Pancreas (tissue), 10 donors: ENCODE data around the gene SND1. TPM values are rescaled to one million over a fixed set of nuclear protein-coding genes. Genes with fewer than 3 reads are reported as not detected.
"Not testable (repeated sequence)": the region's sequence is repeated elsewhere in the genome, so short reads cannot be mapped to it uniquely, and the experiment has no call there.

ENCODE experiments used
- ATAC-seq, 4 donors: fragments of 200-7000 bp; cut with Tn5 transposase; one replicate each; pipeline versions ENCODE4 v1.8.0 to v1.9.1; 2020; ENCODE audit warnings: mild to moderate bottlenecking in 4 of 4, moderate library complexity in 4 of 4
- DNase-seq, 6 donors: peaks; one replicate each; pipeline ENCODE4 v3.0.0-alpha.2; 2020
- FAIRE-seq: peaks from 2 replicates; lab custom pipeline; 2012; peaks lifted over from hg19 to GRCh38; lab: Jason Lieb, UNC
- H3K27ac ChIP-seq, 4 donors: fragments of 200-600 bp; sonication (generic); 1 replicate in 3 of 4; 2 replicates in 1 of 4; pipeline versions ENCODE4 v1.5.0 to v1.8.0; 2020
- H3K27me3 ChIP-seq, 4 donors: fragments of 200-600 bp; one replicate each; pipeline ENCODE4 v1.8.0; 2021
- H3K36me3 ChIP-seq, 3 donors: fragments of 200-600 bp; sonication (generic) in 1 of 3; one replicate each; pipeline versions ENCODE4 v1.5.0 to v1.8.0; 2020 to 2021
- H3K4me1 ChIP-seq, 3 donors: fragments of 200-600 bp; one replicate each; pipeline ENCODE4 v1.8.0; 2021
- H3K4me3 ChIP-seq, 4 donors: fragments of 200-600 bp; sonication (generic) in 2 of 4; one replicate each; pipeline versions ENCODE4 v1.5.0 to v1.8.0; 2020 to 2021
- H3K9me3 ChIP-seq, 4 donors: fragments of 200-600 bp; one replicate each; pipeline ENCODE4 v1.8.0; 2021
- WGBS, 2 donors: extraction: QIAGEN DNeasy Blood & Tissue Kit; methylation state at CpG; one replicate each; pipeline ENCODE4 v1.1.7; 2013; 5-methylcytosine and 5-hydroxymethylcytosine counted together
- intact Hi-C, 3 donors: fragments of 100-400 bp; cut with DNase I; formaldehyde crosslinking; loops; one replicate each; pipeline versions ENCODE4 v1.11.1 to v1.14.2; 2022
- polyA plus RNA-seq, 2 donors: library from polyadenylated mRNA; stranded (reverse); fragments of 200-250 nt; gene quantifications; one replicate each; pipeline ENCODE4 v1.2.3, GENCODE V29; 2013
- total RNA-seq, 6 donors: library from RNA; stranded (reverse); fragmentation: NEBNext Ultra II Directional in 4 of 6; extraction: Animal tissue kit (Norgen Biotek cat#: 25700) in 4 of 6; gene quantifications; one replicate each; pipeline versions ENCODE4 v1.2.1 to v1.2.4, GENCODE V29; 2021 to 2023
- TF ChIP-seq, protein P1 (sequence below), 4 donors: fragments of 200-600 bp; sonication (generic) in 3 of 4; IDR thresholded peaks; one replicate each; pipeline versions ENCODE4 v1.5.0 to v1.8.0; 2021; ENCODE audit warnings: antibody characterized with exemption in 4 of 4
- donor health status: healthy with polysubstance abuse.
- donor health status: DM: no; HTN: no; CAD: no; lungs with moderate emphysema.
- donor health status: DM: no; HTN: no; CAD: no.
- donor health status: control.
- donor health status: control.
- donor health status: Bipolar disorder and iron deficiency.
- donor health status: DM: yes; HTN: yes; CAD: no.
- donor health status: DM: no; HTN: no; CAD: no.
- donor health status: DM: no; HTN: no; CAD: no.
- donor health status: DM: yes; HTN: yes; CAD: no.

Gene SND1
- total and polyA plus RNA-seq, 8 donors: 84.1 to 308 (median 225) TPM

DNA sequence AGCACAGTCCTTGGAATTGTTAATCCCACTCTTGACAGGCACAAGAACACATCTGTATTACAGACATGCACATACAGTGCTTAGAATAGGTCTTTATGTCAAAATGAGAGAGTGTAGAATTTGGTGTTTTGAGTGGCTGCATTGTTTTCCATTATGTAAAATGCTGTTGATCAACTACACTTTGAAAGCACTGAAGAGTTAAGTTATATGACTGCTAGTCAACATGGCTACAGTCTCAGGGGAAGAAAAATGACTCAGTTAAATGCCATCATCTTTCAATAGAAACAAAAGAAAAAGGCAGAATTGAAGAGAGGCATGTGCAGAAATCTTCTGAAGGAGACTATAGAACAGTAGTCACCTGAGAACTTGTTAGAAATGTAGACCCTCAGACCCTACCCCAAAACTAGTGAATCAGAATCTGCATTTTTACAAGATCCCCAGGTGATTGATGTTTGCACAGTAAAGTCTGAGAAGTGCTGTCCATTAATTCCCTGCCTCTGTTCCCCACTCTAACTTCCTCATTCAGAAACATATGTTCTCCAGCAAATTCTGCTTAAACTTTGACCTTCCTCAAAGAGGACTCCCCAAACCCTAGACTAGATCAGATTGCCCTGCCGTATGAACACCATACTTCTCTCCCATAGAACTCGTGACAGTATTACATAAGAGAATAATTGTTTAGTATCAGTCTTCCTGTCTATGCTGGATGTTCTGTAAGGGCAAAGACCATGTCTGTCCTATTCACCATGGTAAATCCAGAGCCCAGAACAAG, 16.0 kb downstream of the SND1 start:
- Histone ChIP-seq H3K4me1 (peaks cover 3 to 15% (median 5%) of the 10 kb centered on the region in 3 donors), H3K27ac (no peak overlapping the region), H3K9me3 (no peaks in the 10 kb centered on the region), H3K27me3 (no peaks in the 10 kb centered on the region), H3K4me3 (no peak overlapping the region), H3K36me3 (no peaks in the 10 kb centered on the region)
- DNase-seq (no peak), FAIRE-seq (no peak), ATAC-seq (peak in 3 of 4 donors; percentile 8 to 70 (median 24))
- TF ChIP-seq, protein P1, sequence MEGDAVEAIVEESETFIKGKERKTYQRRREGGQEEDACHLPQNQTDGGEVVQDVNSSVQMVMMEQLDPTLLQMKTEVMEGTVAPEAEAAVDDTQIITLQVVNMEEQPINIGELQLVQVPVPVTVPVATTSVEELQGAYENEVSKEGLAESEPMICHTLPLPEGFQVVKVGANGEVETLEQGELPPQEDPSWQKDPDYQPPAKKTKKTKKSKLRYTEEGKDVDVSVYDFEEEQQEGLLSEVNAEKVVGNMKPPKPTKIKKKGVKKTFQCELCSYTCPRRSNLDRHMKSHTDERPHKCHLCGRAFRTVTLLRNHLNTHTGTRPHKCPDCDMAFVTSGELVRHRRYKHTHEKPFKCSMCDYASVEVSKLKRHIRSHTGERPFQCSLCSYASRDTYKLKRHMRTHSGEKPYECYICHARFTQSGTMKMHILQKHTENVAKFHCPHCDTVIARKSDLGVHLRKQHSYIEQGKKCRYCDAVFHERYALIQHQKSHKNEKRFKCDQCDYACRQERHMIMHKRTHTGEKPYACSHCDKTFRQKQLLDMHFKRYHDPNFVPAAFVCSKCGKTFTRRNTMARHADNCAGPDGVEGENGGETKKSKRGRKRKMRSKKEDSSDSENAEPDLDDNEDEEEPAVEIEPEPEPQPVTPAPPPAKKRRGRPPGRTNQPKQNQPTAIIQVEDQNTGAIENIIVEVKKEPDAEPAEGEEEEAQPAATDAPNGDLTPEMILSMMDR (IDR thresholded peaks at IDR 0.05): no peak
- intact Hi-C loops: no loop called here
- WGBS, 2 donors: 36 to 49% methylated on average over 2 of the region's 2 CpGs

DNA sequence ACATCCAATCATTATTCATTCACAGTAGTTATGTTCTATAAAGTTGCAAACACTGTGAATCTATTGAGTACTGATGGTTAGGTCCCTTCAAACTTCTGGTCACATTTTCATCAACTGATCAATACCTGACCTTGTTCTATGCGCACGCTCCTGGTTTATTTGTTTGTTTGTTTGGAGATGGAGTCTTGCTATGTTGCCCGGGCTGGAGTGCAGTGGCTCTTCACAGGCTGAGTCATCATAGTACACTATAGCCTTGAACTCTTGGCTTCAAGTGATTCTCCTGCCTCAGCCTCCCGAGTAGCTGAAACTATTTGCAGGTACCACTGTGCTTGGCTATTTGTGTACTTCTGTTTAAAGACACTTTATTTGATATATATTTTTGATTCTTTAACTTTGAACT, 19.3 kb downstream of the SND1 start:
- H3K4me3 ChIP-seq: no peak overlapping the region
- H3K4me1 ChIP-seq: peaks cover 0 to 8% (median under 1%) of the 10 kb centered on the region in 3 donors
- H3K27me3 ChIP-seq: no peaks in the 10 kb centered on the region
- H3K9me3 ChIP-seq: no peaks in the 10 kb centered on the region
- H3K27ac ChIP-seq: no peak overlapping the region
- FAIRE-seq (no peak), ATAC-seq (no peak), DNase-seq (no peak)
- H3K36me3 ChIP-seq: no peaks in the 10 kb centered on the region
- intact Hi-C loops: no loop called here
- WGBS, 2 donors: 52 to 63% methylated on average over 4 of the region's 4 CpGs
- TF ChIP-seq, protein P1 (IDR thresholded peaks at IDR 0.05): no peak

DNA sequence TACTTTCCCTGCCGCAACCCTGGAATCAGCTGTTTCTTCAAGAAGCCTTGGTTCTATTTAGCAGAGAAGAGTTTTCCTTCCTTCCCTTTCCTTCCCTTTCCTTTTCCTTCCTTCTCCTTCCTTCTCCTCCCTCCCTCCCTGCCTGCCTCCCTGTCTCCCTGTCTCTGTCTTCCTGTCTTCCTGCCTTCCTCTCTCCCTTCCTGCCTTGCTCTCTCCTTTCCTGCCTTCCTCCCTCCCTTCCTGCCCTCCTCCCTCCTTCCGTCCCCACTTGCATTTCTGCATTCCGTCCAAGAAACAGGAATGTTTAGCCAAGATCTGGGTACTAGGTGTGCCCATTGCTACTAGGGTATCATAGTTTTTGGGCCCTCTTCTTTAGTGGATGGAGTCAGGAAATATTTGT, 21.9 kb downstream of the SND1 start:
- intact Hi-C loops: no loop called here
- DNase-seq (no peak), ATAC-seq (no peak), FAIRE-seq (no peak)
- Histone ChIP-seq H3K27ac (no peak overlapping the region), H3K36me3 (no peaks in the 10 kb centered on the region), H3K4me3 (no peak overlapping the region), H3K4me1 (peaks cover 0 to 6% (median 0%) of the 10 kb centered on the region in 3 donors), H3K27me3 (no peaks in the 10 kb centered on the region), H3K9me3 (no peaks in the 10 kb centered on the region)
- TF ChIP-seq, protein P1 (IDR thresholded peaks at IDR 0.05): no peak
- 44 to 45% methylated on average over 3 of the region's 3 CpGs for WGBS, 2 donors

DNA sequence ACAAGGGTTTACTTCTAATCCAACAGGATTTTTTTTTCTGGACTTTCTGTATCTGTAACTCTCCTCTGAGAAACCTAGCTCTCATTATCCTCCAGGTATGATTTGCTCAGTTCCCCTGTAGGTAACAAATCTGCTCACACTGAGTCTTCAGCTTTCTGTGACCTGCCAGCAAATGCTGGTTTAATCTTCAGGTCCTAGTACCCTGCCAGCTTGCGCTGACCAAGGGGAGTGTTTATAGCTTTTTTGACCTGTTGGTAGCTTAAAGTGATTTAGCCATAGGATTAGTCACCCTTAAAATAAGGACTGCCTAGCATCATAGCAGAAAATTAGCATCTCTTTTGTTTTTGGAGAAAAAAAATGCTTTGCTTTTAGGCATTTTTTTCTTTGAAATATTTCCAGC, 22.4 kb downstream of the SND1 start:
- Histone ChIP-seq H3K27me3 (no peaks in the 10 kb centered on the region), H3K4me3 (no peak overlapping the region), H3K9me3 (no peaks in the 10 kb centered on the region), H3K4me1 (peaks cover 0 to 6% (median 0%) of the 10 kb centered on the region in 3 donors), H3K36me3 (no peaks in the 10 kb centered on the region), H3K27ac (no peak overlapping the region)
- no peak for ATAC-seq
- TF ChIP-seq, protein P1 (IDR thresholded peaks at IDR 0.05): no peak
- intact Hi-C loops: no loop called here
- no peak for FAIRE-seq
- WGBS, 2 donors: 87 to 91% methylated on average over 1 of the region's 1 CpG
- no peak for DNase-seq

DNA sequence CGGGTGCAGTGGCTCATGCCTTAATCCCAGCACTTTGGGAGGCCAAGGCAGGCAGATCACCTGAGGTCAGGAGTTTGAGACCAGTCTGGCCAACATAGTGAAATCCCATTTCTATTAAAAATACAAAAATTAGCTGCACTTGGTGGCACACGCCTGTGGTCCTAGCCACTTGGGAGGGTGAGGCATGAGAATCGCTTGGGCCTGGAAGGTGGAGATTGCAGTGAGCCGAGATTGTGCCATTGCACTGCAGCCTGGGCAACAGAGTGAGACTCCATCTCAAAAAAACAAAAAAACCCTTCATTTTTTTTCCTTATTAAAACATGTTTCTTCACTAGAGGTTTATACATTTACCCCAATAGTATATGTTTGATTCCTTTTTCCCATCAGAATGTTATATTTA, 22.9 kb downstream of the SND1 start:
- intact Hi-C loops, DNase-seq, H3K27ac ChIP-seq, FAIRE-seq, H3K4me1 ChIP-seq, H3K36me3 ChIP-seq, H3K4me3 ChIP-seq, ATAC-seq, H3K9me3 ChIP-seq, H3K27me3 ChIP-seq: not testable (repeated sequence)
- WGBS, 2 donors: 87 to 93% methylated on average over 4 of the region's 4 CpGs
